Measurements from ENCODE around the gene GPX6. TPM values are rescaled to one million over a fixed set of nuclear protein-coding genes. Genes with fewer than 3 reads are reported as not detected.

The GPX6 gene
- total RNA-seq: not detected
- polyA plus RNA-seq: not detected
- long read RNA-seq, donor 1: 0 reads
- long read RNA-seq, donor 2: 0 reads

GRCh38 chr6:28515676-28516075 lies at the start of gene GPX6:
GPX6 (minus strand) TSS chr6:28515793; CDS start chr6:28515743, 50 bp downstream.
- no peak within 1 kb of the TSS for H3K4me3 ChIP-seq
- peaks cover 0 to 7% (median 0%) of the 10 kb centered on the region in 8 donors for H3K9me3 ChIP-seq
- intact Hi-C loops (cut with DNase I; ENCODE audit: low total_unique reads): no loop called here
- 48 to 65% (median 59%) methylated on average over 4 of the region's 4 CpGs for WGBS, 5 donors
- no peak within 1 kb of the TSS for H3K27ac ChIP-seq
- H3K4me1 ChIP-seq: no peaks in the 10 kb centered on the region
- no peak for DNase-seq
- H3K36me3 ChIP-seq: no peaks in the 10 kb centered on the region
- no peak for TF ChIP-seq CTCF (IDR thresholded peaks at IDR 0.05 in 8 of 11, conservative IDR thresholded peaks at IDR 0.05 in 3 of 11)
- no peak for TF ChIP-seq POLR2AphosphoS5 (IDR thresholded peaks at IDR 0.05)
- TF ChIP-seq POLR2A (IDR thresholded peaks at IDR 0.05): no peak
- peaks cover 0 to 65% (median 0%) of the 10 kb centered on the region in 7 donors for H3K27me3 ChIP-seq (replicated peaks in 1 of 7)

- TF ChIP-seq POLR2AphosphoS5 (IDR thresholded peaks at IDR 0.05): no peak
- TF ChIP-seq CTCF (IDR thresholded peaks at IDR 0.05 in 8 of 11, conservative IDR thresholded peaks at IDR 0.05 in 3 of 11): no peak
- TF ChIP-seq POLR2A (IDR thresholded peaks at IDR 0.05): no peak
- Histone ChIP-seq H3K27me3 (replicated peaks in 1 of 7) (peaks cover 0 to 76% (median 10%) of the 10 kb centered on the region in 7 donors), H3K9me3 (no peaks in the 10 kb centered on the region), H3K27ac (no peak overlapping the region), H3K36me3 (no peaks in the 10 kb centered on the region), H3K4me1 (no peaks in the 10 kb centered on the region), H3K4me3 (no peak overlapping the region)
- intact Hi-C loops (cut with DNase I; ENCODE audit: low total_unique reads): no loop called here
- DNase-seq: no peak
- WGBS, 5 donors: 56 to 76% (median 61%) methylated on average over 3 of the region's 3 CpGs
Observed at GRCh38 chr6:28563430-28564095, 48.0 kb upstream of the GPX6 start.

GRCh38 chr6:28558629-28559028 lies 43.0 kb upstream of the GPX6 start:
- no peaks in the 10 kb centered on the region for H3K4me1 ChIP-seq
- TF ChIP-seq POLR2AphosphoS5 (IDR thresholded peaks at IDR 0.05): no peak
- no peak for TF ChIP-seq CTCF (IDR thresholded peaks at IDR 0.05 in 8 of 11, conservative IDR thresholded peaks at IDR 0.05 in 3 of 11)
- TF ChIP-seq POLR2A (IDR thresholded peaks at IDR 0.05): no peak
- WGBS, 5 donors: 66 to 78% (median 73%) methylated on average over 3 of the region's 3 CpGs
- no peak overlapping the region for H3K27ac ChIP-seq
- H3K4me3 ChIP-seq: no peak overlapping the region
- DNase-seq: no peak
- intact Hi-C loops (cut with DNase I; ENCODE audit: low total_unique reads): no loop called here
- H3K27me3 ChIP-seq (replicated peaks in 1 of 7): peaks cover 0 to 83% (median 1%) of the 10 kb centered on the region in 7 donors
- no peaks in the 10 kb centered on the region for H3K36me3 ChIP-seq
- no peaks in the 10 kb centered on the region for H3K9me3 ChIP-seq

GRCh38 chr6:28555136-28555535 lies 39.5 kb upstream of the GPX6 start:
- Histone ChIP-seq H3K4me1 (no peaks in the 10 kb centered on the region), H3K27ac (no peak overlapping the region), H3K4me3 (no peak overlapping the region), H3K27me3 (replicated peaks in 1 of 7) (peaks cover 0 to 75% (median 19%) of the 10 kb centered on the region in 7 donors), H3K36me3 (no peaks in the 10 kb centered on the region), H3K9me3 (no peaks in the 10 kb centered on the region)
- 44 to 70% (median 62%) methylated on average over 2 of the region's 2 CpGs for WGBS, 5 donors
- TF ChIP-seq CTCF (IDR thresholded peaks at IDR 0.05 in 8 of 11, conservative IDR thresholded peaks at IDR 0.05 in 3 of 11) (no peak), POLR2A (IDR thresholded peaks at IDR 0.05) (no peak), POLR2AphosphoS5 (IDR thresholded peaks at IDR 0.05) (no peak)
- intact Hi-C loops (cut with DNase I; ENCODE audit: low total_unique reads): no loop called here
- DNase-seq: no peak

Data from spleen (tissue), 13 donors.